GM12864 (cell line): Measurements from ENCODE around the gene HNRNPF.

Experiments
- DNase-seq: peaks from one replicate; pipeline ENCODE4 v3.0.0-alpha.2; 2011; ENCODE audit warnings: low read depth
- H3K4me3 ChIP-seq: 2 replicates; pipeline ENCODE4 v1.5.1; 2011; ENCODE audit warnings: mild to moderate bottlenecking, low read depth, low read length, control low read depth
- CTCF ChIP-seq: IDR thresholded peaks from 2 replicates; pipeline ENCODE4 v1.5.1; 2011; ENCODE audit warnings: low read depth, mild to moderate bottlenecking, moderate library complexity, low read length, control low read depth, inconsistent platforms; ENCODE audit errors: missing control alignments

The HNRNPF gene

DNA sequence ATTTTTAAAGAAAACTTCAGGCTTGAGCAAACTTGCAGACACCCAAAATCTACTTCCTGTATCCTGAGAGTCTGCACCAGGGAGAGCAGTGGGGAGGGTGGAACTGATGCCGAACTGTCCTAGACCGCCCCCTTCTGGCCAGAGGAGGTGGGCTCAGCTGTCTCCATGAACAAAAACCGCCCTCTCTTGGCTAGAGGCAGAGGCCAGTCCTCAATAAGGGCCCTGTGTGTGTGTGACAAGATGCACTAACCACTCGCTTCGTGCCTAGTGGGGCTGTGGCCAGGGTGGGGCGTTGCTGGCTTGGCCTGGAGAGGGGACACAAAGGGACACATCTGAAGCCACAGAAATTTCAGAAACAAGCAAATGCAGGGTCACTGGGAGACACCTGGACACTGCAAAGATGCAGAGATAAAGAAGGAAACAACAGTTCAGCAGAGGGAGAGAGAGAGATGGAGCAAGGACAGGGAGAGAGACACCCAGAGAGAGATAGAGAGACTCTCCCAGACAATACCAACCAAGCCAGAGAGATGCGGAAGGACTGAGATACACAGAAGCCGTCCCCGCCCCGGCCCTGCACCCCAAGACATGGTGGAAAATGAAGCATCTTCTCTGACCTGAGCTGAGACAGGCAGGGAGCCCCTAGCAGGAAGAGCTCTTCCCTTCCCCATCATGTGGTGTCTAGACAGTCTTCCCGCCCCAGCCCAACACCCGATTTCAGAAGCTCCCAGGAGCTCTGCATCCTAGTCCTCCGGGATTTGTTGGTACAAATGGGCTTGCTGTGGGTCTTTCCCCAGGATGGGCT, 60.3 kb downstream of the HNRNPF start:
- DNase-seq, result peak; percentile 49
- H3K4me3 ChIP-seq, result no peak overlapping the region
- peak; percentile 96 for TF ChIP-seq CTCF

- TF ChIP-seq CTCF, result no peak
- H3K4me3 ChIP-seq, result no peak overlapping the region
- no peak for DNase-seq
Measured at GRCh38 chr10:43347997-43348396, 61.0 kb downstream of the HNRNPF start.

DNA sequence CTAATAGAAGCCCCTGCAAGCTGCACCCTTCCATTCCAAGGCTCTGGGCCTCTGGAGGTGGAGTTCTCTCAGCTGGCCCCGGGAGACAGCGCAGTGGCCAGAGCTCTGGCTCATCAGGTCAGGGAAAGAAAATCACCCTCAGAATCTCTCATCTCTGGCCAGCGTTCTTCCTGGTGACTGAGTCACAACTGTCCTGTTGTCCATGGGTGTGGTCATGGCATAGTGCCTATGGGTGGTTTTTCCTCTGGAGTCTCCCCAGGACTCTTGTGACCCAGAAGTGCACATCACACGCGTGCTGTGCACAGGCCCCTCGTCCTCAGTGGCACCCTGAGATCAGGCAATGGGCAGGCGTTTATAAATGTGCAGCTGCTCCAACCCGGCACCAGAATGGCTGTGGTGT, 64.9 kb downstream of the HNRNPF start:
- no peak overlapping the region for H3K4me3 ChIP-seq
- no peak for TF ChIP-seq CTCF
- no peak for DNase-seq

DNA sequence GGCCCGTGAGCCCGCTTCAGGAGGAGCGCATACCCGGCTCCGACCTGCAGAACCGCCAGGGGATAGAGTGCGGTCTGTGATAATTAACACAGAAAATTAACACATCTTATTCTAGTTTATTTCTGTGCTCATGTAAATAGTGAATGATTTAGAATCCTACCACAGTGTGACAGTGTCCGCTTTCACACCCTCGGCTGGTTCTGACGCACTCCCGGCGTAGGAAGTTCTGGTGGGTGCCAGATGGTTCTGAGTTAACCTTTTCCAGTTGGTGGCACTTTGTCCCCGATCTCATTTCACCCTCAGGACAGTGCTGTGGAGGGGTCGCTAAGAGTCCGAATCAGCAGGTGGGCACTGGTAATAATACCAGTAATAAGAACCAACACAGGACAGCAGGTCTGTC, 65.9 kb downstream of the HNRNPF start:
- H3K4me3 ChIP-seq, result no peak overlapping the region
- no peak for DNase-seq
- TF ChIP-seq CTCF, result no peak

GRCh38 chr10:43342279-43343125, 66.5 kb downstream of the HNRNPF start:
- H3K4me3 ChIP-seq, result no peak overlapping the region
- no peak for DNase-seq
- TF ChIP-seq CTCF, result no peak

- no peak for TF ChIP-seq CTCF
- no peak overlapping the region for H3K4me3 ChIP-seq
- no peak for DNase-seq
Measured at GRCh38 chr10:43341450-43341849, 67.5 kb downstream of the HNRNPF start.
